ENCODE measurements around the gene ARAP3. TPM values are rescaled to one million over a fixed set of nuclear protein-coding genes. Genes with fewer than 3 reads are reported as not detected.

The ARAP3 gene
- total RNA-seq, 4 donors from 2014 or later = 5.4 to 11.7 (median 8.3) TPM

DNA sequence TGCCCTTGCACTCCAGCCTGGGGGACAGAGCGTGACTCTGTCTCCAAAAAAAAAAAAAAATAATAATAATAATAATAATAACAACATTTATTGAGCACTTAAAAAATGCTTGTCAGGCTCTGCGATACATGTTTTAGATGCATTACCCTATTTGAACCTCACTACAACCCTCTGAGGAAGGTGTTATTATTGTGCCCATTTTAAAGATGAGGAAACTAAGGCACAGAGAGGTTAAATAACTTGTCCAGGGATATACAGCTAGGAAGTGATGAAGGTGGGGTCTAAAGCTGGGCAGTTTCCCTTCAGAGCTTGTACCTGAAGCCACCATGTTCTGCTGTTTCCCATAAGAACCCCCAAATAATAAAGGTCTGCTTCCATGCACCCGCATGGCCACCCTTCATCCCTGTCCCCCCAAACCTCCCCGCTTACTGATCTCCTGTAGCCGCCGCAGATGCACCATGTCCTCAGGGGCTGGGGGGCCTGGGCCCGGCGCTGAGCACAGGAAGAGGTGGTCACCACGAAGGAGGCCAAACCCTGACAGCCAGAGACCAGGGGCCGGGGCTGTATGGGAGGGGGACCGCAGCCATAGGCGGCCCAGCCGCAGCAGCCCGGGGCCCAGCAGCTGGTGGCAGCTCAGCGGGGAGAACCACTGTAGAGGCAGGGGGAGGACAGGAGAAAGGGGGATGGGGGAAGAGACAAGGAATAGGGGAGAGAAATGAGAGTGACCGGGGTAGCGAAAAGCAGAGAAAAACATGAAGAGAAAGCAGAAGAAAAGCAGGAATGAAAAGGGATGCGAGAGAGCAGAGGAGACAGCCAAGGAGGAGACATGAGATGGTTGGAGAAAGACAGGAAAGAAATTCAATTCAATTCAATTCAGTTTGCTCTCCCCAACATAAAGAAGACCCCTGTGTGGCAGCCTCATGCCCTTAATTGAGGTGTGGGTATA, 15.8 kb downstream of the ARAP3 start:
- intact Hi-C loops (cut with DNase I) = no loop called here
- Histone ChIP-seq H3K27ac (no peak overlapping the region), H3K9me3 (no peaks in the 10 kb centered on the region), H3K4me3 (replicated peaks in 1 of 3) (no peak overlapping the region), H3K27me3 (no peaks in the 10 kb centered on the region), H3K4me1 (no peaks in the 10 kb centered on the region), H3K36me3 (no peaks in the 10 kb centered on the region)
- TF ChIP-seq, protein P1, sequence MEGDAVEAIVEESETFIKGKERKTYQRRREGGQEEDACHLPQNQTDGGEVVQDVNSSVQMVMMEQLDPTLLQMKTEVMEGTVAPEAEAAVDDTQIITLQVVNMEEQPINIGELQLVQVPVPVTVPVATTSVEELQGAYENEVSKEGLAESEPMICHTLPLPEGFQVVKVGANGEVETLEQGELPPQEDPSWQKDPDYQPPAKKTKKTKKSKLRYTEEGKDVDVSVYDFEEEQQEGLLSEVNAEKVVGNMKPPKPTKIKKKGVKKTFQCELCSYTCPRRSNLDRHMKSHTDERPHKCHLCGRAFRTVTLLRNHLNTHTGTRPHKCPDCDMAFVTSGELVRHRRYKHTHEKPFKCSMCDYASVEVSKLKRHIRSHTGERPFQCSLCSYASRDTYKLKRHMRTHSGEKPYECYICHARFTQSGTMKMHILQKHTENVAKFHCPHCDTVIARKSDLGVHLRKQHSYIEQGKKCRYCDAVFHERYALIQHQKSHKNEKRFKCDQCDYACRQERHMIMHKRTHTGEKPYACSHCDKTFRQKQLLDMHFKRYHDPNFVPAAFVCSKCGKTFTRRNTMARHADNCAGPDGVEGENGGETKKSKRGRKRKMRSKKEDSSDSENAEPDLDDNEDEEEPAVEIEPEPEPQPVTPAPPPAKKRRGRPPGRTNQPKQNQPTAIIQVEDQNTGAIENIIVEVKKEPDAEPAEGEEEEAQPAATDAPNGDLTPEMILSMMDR (IDR thresholded peaks at IDR 0.05) = no peak
- TF ChIP-seq POLR2A (IDR thresholded peaks at IDR 0.05) = no peak
- DNase-seq = no peak
- WGBS, 2 donors = 86 to 89% methylated on average over 18 of the region's 18 CpGs

DNA sequence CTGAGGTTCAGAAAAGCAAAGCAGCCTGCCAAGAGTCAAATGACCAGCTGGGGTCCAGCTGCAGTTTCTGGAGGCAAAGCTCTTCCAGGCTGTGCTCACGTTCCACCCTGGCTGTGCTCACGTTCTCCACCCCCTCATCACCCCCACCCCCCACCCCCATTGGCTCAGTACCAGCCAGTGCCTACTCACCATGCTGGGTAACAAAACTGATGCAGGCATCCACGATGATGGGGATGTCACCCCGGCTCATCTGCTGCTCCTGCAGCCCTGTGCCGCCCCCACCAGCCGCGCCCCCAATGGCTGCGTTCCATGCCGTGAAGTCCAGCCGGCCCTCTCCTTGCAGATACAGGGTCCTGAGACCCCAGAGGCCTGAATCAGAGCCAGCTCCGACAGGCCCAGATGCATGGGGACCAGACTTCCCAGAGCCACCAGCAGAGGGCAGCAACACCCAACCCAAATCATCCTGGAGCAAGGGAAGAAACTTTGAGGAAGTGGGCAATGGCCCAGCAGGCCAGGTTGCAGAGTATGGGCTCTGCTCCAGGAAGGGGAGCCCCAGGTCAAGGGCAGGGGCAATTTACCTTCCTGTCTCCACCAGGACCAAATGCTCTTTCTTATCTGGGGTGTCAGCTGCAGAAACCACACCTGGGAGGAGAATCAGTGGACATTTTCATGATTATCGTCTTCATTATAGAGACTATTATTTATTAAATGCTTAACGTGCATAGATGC, 17.1 kb downstream of the ARAP3 start:
- Histone ChIP-seq H3K4me3 (replicated peaks in 1 of 3) (no peak overlapping the region), H3K9me3 (no peaks in the 10 kb centered on the region), H3K27ac (no peak overlapping the region), H3K36me3 (no peaks in the 10 kb centered on the region), H3K4me1 (no peaks in the 10 kb centered on the region), H3K27me3 (no peaks in the 10 kb centered on the region)
- TF ChIP-seq POLR2A (IDR thresholded peaks at IDR 0.05) = no peak
- TF ChIP-seq, protein P1 (IDR thresholded peaks at IDR 0.05) = peak; percentile 65 to 91 (median 77)
- intact Hi-C loops (cut with DNase I) = no loop called here
- WGBS, 2 donors = 34 to 38% methylated on average over 7 to 12 of the region's 13 CpGs
- peak; percentile 77 to 79 for DNase-seq

DNA sequence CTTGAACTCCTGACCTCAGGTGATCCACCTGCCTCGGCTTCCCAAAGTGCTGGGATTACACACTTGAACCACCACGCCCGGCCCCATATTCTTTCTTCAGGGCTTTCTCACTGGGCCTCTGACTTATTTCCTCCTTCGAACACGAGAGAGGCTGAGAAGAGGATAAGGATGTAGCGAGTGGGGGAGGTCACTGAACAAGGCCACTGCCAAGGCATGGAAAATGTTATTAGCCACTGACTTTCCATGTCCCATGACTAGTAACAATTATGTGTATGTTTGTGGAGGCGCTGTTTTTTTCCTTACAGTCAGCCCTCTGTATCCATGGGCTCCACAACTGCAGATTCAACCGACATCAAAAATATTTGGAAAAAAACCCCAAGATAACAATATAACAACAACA, 18.5 kb downstream of the ARAP3 start:
- Histone ChIP-seq H3K36me3 (no peaks in the 10 kb centered on the region), H3K4me3 (replicated peaks in 1 of 3) (no peak overlapping the region), H3K27me3 (no peaks in the 10 kb centered on the region), H3K9me3 (no peaks in the 10 kb centered on the region), H3K27ac (no peak overlapping the region), H3K4me1 (no peaks in the 10 kb centered on the region)
- intact Hi-C loops (cut with DNase I) = no loop called here
- TF ChIP-seq POLR2A (IDR thresholded peaks at IDR 0.05) = no peak
- TF ChIP-seq, protein P1 (IDR thresholded peaks at IDR 0.05) = no peak
- 84 to 87% methylated on average over 8 of the region's 8 CpGs for WGBS, 2 donors
- no peak for DNase-seq

DNA sequence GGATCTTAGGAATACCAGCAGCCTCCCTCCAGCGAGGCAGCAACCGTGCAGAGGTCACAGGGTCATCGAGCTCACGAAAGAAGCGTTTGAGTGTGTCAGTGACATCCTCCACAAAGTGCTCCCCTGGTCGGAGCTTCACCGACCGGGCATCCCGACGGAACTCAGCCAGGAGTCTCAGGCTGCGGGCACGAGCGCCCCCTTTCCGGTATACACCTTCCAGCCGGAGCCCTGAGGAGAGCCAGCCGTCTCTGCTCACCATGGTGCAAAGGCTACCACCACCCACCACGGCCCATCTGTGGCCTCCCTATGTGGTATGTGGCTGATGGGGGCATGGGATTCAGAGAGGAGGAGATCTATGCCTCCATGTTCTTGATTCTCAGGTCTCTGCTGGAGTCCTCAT, 20.0 kb downstream of the ARAP3 start:
- Histone ChIP-seq H3K36me3 (no peaks in the 10 kb centered on the region), H3K4me1 (no peaks in the 10 kb centered on the region), H3K9me3 (no peaks in the 10 kb centered on the region), H3K27me3 (no peaks in the 10 kb centered on the region), H3K4me3 (replicated peaks in 1 of 3) (no peak overlapping the region), H3K27ac (no peak overlapping the region)
- no peak for DNase-seq
- WGBS, 2 donors = 76 to 80% methylated on average over 17 of the region's 17 CpGs
- intact Hi-C loops (cut with DNase I) = no loop called here
- TF ChIP-seq, protein P1 (IDR thresholded peaks at IDR 0.05) = no peak
- no peak for TF ChIP-seq POLR2A (IDR thresholded peaks at IDR 0.05)
